Activated naive CD4-positive, alpha-beta T cell treated with anti-CD3 and anti-CD28 coated beads, Interleukin-2, amount 50 U/mL, for 72 hours (primary cell): ENCODE measurements around the gene OR51S1. TPM values are rescaled to one million over a fixed set of nuclear protein-coding genes. Genes with fewer than 3 reads are reported as not detected.
"Not testable (repeated sequence)": the region's sequence is repeated elsewhere in the genome, so short reads cannot be mapped to it uniquely, and the experiment has no call there.

ENCODE experiments used
- ATAC-seq, 2 donors: fragments of 150-1000 bp; cut with Tn5 transposase; 2 replicates each; pipeline ENCODE4 v1.10.0; 2021; ENCODE audit warnings: mild to moderate bottlenecking in 2 of 2, moderate library complexity in 2 of 2
- DNase-seq, 2 donors: peaks; one replicate each; pipeline ENCODE4 v3.0.0; 2021 to 2022; ENCODE audit warnings: low spot score in 2 of 2
- H3K27ac Mint-ChIP-seq, 2 donors: one replicate each; pipeline ENCODE4 v1.8.0; 2022; ENCODE audit warnings: mild to moderate bottlenecking in 2 of 2, mixed read lengths in 2 of 2
- H3K36me3 Mint-ChIP-seq, 2 donors: one replicate each; pipeline ENCODE4 v1.8.0; 2022; ENCODE audit warnings: mixed read lengths in 2 of 2
- H3K9me3 Mint-ChIP-seq, 2 donors: one replicate each; pipeline ENCODE4 v1.8.0; 2022; ENCODE audit warnings: mixed read lengths in 2 of 2
- total RNA-seq, 2 donors: library from RNA; stranded (reverse); gene quantifications; one replicate each; pipeline ENCODE4 v1.2.3, GENCODE V29; 2022

Gene OR51S1
- total RNA-seq, result not detected

- DNase-seq (no peak), ATAC-seq (no peak)
- no peaks in the 10 kb centered on the region for H3K36me3 Mint-ChIP-seq
- no peaks in the 10 kb centered on the region for H3K9me3 Mint-ChIP-seq
- H3K27ac Mint-ChIP-seq, result no peak within 1 kb of the TSS
Measured at GRCh38 chr11:4848908-4849532, at the start of gene OR51S1. Gene OR51S1, minus strand, starts transcription at chr11:4849208. Its CDS starts 0 bp downstream, at chr11:4849208.

GRCh38 chr11:4891996-4892640, 43.1 kb upstream of the OR51S1 start:
- no peaks in the 10 kb centered on the region for H3K9me3 Mint-ChIP-seq
- no peak overlapping the region for H3K27ac Mint-ChIP-seq
- H3K36me3 Mint-ChIP-seq, result no peaks in the 10 kb centered on the region
- DNase-seq (no peak), ATAC-seq (no peak)

- ATAC-seq, result no peak
- no peaks in the 10 kb centered on the region for H3K9me3 Mint-ChIP-seq
- no peaks in the 10 kb centered on the region for H3K36me3 Mint-ChIP-seq
- DNase-seq, result no peak
- H3K27ac Mint-ChIP-seq, result no peak overlapping the region
Measured at GRCh38 chr11:4890279-4890678, 41.3 kb upstream of the OR51S1 start.

- no peak overlapping the region for H3K27ac Mint-ChIP-seq
- H3K9me3 Mint-ChIP-seq, result no peaks in the 10 kb centered on the region
- ATAC-seq, result no peak
- no peak for DNase-seq
- no peaks in the 10 kb centered on the region for H3K36me3 Mint-ChIP-seq
Measured at GRCh38 chr11:4887591-4887990, 38.6 kb upstream of the OR51S1 start.

GRCh38 chr11:4886186-4886585, 37.2 kb upstream of the OR51S1 start:
- H3K27ac Mint-ChIP-seq, result no peak overlapping the region
- no peaks in the 10 kb centered on the region for H3K9me3 Mint-ChIP-seq
- no peak for DNase-seq
- ATAC-seq, result no peak
- no peaks in the 10 kb centered on the region for H3K36me3 Mint-ChIP-seq

GRCh38 chr11:4884361-4884760, 35.4 kb upstream of the OR51S1 start:
- ATAC-seq (no peak), DNase-seq (no peak)
- Mint-ChIP-seq H3K9me3 (no peaks in the 10 kb centered on the region), H3K36me3 (no peaks in the 10 kb centered on the region), H3K27ac (no peak overlapping the region)

- no peak for ATAC-seq
- Mint-ChIP-seq H3K36me3 (no peaks in the 10 kb centered on the region), H3K27ac (no peak overlapping the region), H3K9me3 (no peaks in the 10 kb centered on the region)
- no peak for DNase-seq
Measured at GRCh38 chr11:4882543-4882942, 33.5 kb upstream of the OR51S1 start.

GRCh38 chr11:4881860-4882500, 33.0 kb upstream of the OR51S1 start, which contains the start of gene OR51T1:
Gene OR51T1, plus strand, starts transcription at chr11:4881900. Its CDS starts 0 bp downstream, at chr11:4881900.
- DNase-seq (no peak), ATAC-seq (no peak)
- Mint-ChIP-seq H3K36me3 (no peaks in the 10 kb centered on the region), H3K9me3 (no peaks in the 10 kb centered on the region), H3K27ac (no peak within 1 kb of the TSS)

- DNase-seq (no peak), ATAC-seq (no peak)
- H3K27ac Mint-ChIP-seq, result no peak overlapping the region
- no peaks in the 10 kb centered on the region for H3K36me3 Mint-ChIP-seq
- no peaks in the 10 kb centered on the region for H3K9me3 Mint-ChIP-seq
Measured at GRCh38 chr11:4881188-4881587, 32.2 kb upstream of the OR51S1 start.

- no peak for ATAC-seq
- peaks cover 4 to 5% of the 10 kb centered on the region in 2 donors for H3K9me3 Mint-ChIP-seq
- H3K36me3 Mint-ChIP-seq, result no peaks in the 10 kb centered on the region
- DNase-seq, result no peak
- no peak overlapping the region for H3K27ac Mint-ChIP-seq
Measured at GRCh38 chr11:4865855-4866254, 16.8 kb upstream of the OR51S1 start.

GRCh38 chr11:4863876-4864275, 14.9 kb upstream of the OR51S1 start:
- H3K27ac Mint-ChIP-seq, result no peak overlapping the region
- H3K9me3 Mint-ChIP-seq, result peaks cover 5 to 6% of the 10 kb centered on the region in 2 donors
- H3K36me3 Mint-ChIP-seq, result no peaks in the 10 kb centered on the region
- ATAC-seq (no peak), DNase-seq (no peak)

GRCh38 chr11:4862447-4863236, 13.6 kb upstream of the OR51S1 start:
- DNase-seq, result no peak
- ATAC-seq, result no peak
- Mint-ChIP-seq H3K27ac (no peak overlapping the region), H3K9me3 (peaks cover 5 to 6% of the 10 kb centered on the region in 2 donors), H3K36me3 (no peaks in the 10 kb centered on the region)

- not testable (repeated sequence) for H3K9me3 Mint-ChIP-seq, DNase-seq, H3K36me3 Mint-ChIP-seq, H3K27ac Mint-ChIP-seq, ATAC-seq
Measured at GRCh38 chr11:4854286-4854685, 5.3 kb upstream of the OR51S1 start.

- peaks cover 0 to 4% of the 10 kb centered on the region in 2 donors for H3K9me3 Mint-ChIP-seq
Measured at GRCh38 chr11:4851033-4851432, 2.0 kb upstream of the OR51S1 start.

GRCh38 chr11:4839851-4840549, 9.0 kb downstream of the OR51S1 start:
- H3K36me3 Mint-ChIP-seq, result peaks cover 0 to 7% of the 10 kb centered on the region in 2 donors
- no peak overlapping the region for H3K27ac Mint-ChIP-seq
- DNase-seq (no peak), ATAC-seq (no peak)
- no peaks in the 10 kb centered on the region for H3K9me3 Mint-ChIP-seq

More at GRCh38 chr11:4851033-4851432, 2.0 kb upstream of the OR51S1 start:
- ATAC-seq (no peak), DNase-seq (no peak)
- Mint-ChIP-seq H3K36me3 (no peaks in the 10 kb centered on the region), H3K27ac (no peak overlapping the region)

GRCh38 chr11:4830909-4831308, 18.1 kb downstream of the OR51S1 start:
- Mint-ChIP-seq H3K9me3 (no peaks in the 10 kb centered on the region), H3K36me3 (no peaks in the 10 kb centered on the region), H3K27ac (no peak overlapping the region)
- ATAC-seq (no peak), DNase-seq (no peak)
